K562 (cell line): Measurements from ENCODE around the gene RRBP1. TPM values are rescaled to one million over a fixed set of nuclear protein-coding genes. Genes with fewer than 3 reads are reported as not detected.

ENCODE experiments used
- CHD4 ChIP-seq: fragments of 200-600 bp; sonication (generic); IDR thresholded peaks from 3 replicates; pipeline ENCODE4 v1.6.1; 2012; ENCODE audit warnings: low read depth, mild to moderate bottlenecking, mixed read lengths, low read length, inconsistent platforms; ENCODE audit not compliant: insufficient read depth, insufficient replicate concordance, poor library complexity, severe bottlenecking
- DEAF1 ChIP-seq: fragments of 450-650 bp; formaldehyde crosslinking; IDR thresholded peaks from 2 replicates; pipeline ENCODE4 v1.4.0; 2020; ENCODE audit warnings: mild to moderate bottlenecking, moderate library complexity
- MAFK ChIP-seq: IDR thresholded peaks from 2 replicates; pipeline ENCODE4 v1.6.1; 2011; ENCODE audit warnings: low read length, improper control_type of control experiment
- MGA ChIP-seq: fragments of 450-650 bp; IDR thresholded peaks from 2 replicates; pipeline ENCODE4 v1.6.1; 2016; ENCODE audit warnings: mild to moderate bottlenecking, moderate library complexity
- NCOR1 ChIP-seq: fragments of 450-650 bp; IDR thresholded peaks from 2 replicates; pipeline ENCODE4 v1.6.1; 2016; ENCODE audit warnings: mild to moderate bottlenecking, moderate library complexity
- NELFE ChIP-seq: IDR thresholded peaks from 2 replicates; pipeline ENCODE4 v1.6.1; 2011; ENCODE audit warnings: mild to moderate bottlenecking; ENCODE audit not compliant: insufficient read depth, insufficient read length
- SRSF3 ChIP-seq: fragments of 200-400 bp; formaldehyde crosslinking; IDR thresholded peaks from 2 replicates; pipeline ENCODE4 v1.6.1; 2016; ENCODE audit warnings: mild to moderate bottlenecking, low read length, moderate library complexity; ENCODE audit not compliant: insufficient read depth
- TAL1 ChIP-seq: fragments of 450-650 bp; IDR thresholded peaks from 2 replicates; pipeline ENCODE4 v1.6.1; 2016; ENCODE audit warnings: mild to moderate bottlenecking
- TBL1XR1 ChIP-seq, 2 experiments: IDR thresholded peaks; 2 replicates each; pipeline ENCODE4 v1.6.1; 2012; ENCODE audit warnings: improper control_type of control experiment in 2 of 2, low read length in 2 of 2, mild to moderate bottlenecking in 1 of 2
- YBX1 ChIP-seq: fragments of 450-650 bp; IDR thresholded peaks from 2 replicates; pipeline ENCODE4 v1.7.1; 2016; ENCODE audit warnings: mild to moderate bottlenecking
- ZBTB9 ChIP-seq: fragments of 450-650 bp; formaldehyde crosslinking; IDR thresholded peaks from 2 replicates; pipeline ENCODE4 v1.4.0; 2020; ENCODE audit warnings: mild to moderate bottlenecking, moderate library complexity
- ZNF354B ChIP-seq: fragments of 250-450 bp; sonication (Bioruptor Pico); IDR thresholded peaks from 2 replicates; pipeline ENCODE4 v1.4.0; 2020
- ZNF77 ChIP-seq: fragments of 250-450 bp; sonication (Bioruptor Pico); IDR thresholded peaks from 2 replicates; pipeline ENCODE4 v1.5.0; 2020
- ZNF79 ChIP-seq: fragments of 250-450 bp; sonication (Bioruptor Pico); IDR thresholded peaks from 2 replicates; pipeline ENCODE4 v1.4.0; 2020; ENCODE audit warnings: low read depth, mild to moderate bottlenecking, moderate library complexity
- polyA plus RNA-seq, 8 experiments: library from polyadenylated mRNA; depleted of rRNA in 4 of 8; stranded (reverse) in 5 of 8; unstranded in 3 of 8; fragments of >200 nt; fragmentation: Nextera tagmentation in 2 of 8; fragmentation: Illumina TruSeq in 1 of 8; extraction: Ambion mirVana in 2 of 8; extraction: Trizol in 1 of 8; gene quantifications; 2 replicates each; pipeline versions ENCODE4 v1.2.1 to v1.2.3, GENCODE V29; 2011 to 2014; ENCODE audit warnings: inconsistent platforms in 1 of 8, missing spikeins in 1 of 8
- total RNA-seq, 7 experiments: library from RNA; depleted of rRNA in 6 of 7; stranded (reverse); fragments of >200 nt in 6 of 7; fragmentation: Illumina TruSeq in 2 of 7; extraction: Trizol in 2 of 7; gene quantifications; 2 replicates each; pipeline versions ENCODE4 v1.2.1 to v1.2.3, GENCODE V29; 2011 to 2021; ENCODE audit warnings: low replicate concordance in 1 of 7

RRBP1 gene
- total and polyA plus RNA-seq, 9 of the 15 experiments (the other 6 are each of a cell fraction or from before 2014, with no cell fraction given) = 0.84 to 32.0 (median 17.6) TPM

DNA sequence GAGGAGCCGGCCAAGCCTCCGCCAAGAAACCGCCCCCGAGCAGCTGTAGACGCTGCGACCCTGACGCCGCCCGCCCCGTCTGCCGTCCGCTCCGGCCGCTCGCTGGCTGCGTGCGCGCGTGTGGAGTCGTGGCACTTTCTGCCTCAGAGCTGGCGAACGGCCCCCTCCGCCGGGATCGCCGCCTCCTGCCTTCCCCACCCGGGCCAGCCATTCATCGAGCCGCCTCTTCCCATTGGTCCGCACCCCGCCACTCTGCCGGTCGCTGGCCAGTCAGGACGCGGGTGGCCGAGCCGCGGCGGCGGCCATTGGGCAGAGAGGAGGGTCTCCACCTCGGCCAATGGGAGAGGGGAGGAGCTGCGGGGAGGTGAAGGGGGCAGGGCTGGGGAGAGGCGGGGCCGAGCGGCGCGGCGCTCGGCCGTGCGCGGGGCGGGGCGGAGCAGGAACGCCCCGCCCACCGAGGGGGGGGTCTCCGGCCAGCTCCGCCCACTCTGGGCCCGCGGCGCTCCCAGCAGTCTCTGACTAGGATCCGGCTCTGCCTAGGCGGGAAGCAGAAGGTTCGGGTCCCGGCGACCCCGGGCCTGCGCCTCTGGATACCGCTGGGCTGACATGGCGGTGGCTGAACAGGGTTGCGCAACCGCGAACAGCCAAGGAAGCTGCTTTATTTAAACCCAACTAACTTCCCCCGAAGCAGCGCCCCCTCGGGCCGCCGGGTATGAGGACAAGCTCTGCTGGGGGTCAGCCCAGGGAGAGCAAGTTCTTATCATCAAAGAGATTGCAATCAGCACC lies at the start of gene RRBP1 (continued):
- TF ChIP-seq SRSF3 = no peak
- no peak for TF ChIP-seq CHD4
- no peak for TF ChIP-seq NELFE
- TF ChIP-seq YBX1 = no peak
- TF ChIP-seq ZBTB9 = no peak
- no peak for TF ChIP-seq NCOR1
- TF ChIP-seq DEAF1 (CRISPR knock-in tag) = no peak
- TF ChIP-seq ZNF354B (CRISPR knock-in tag) = no peak
- no peak for TF ChIP-seq TAL1
- TF ChIP-seq MGA = no peak
- 0 out of 4 replicates have a peak, but pooled peaks of 1 of the 2 experiments have one; percentile 26 for TF ChIP-seq TBL1XR1 (IDR thresholded peaks at IDR 0.05; ENCODE audit: low read length in 2 of 2)
- no peak for TF ChIP-seq ZNF77 (CRISPR knock-in tag)
- no peak for TF ChIP-seq MAFK
- TF ChIP-seq ZNF79 (CRISPR knock-in tag) = no peak
